Activated naive CD4-positive, alpha-beta T cell treated with anti-CD3 and anti-CD28 coated beads, Interleukin-2, amount 50 U/mL, for 24 hours (primary cell): Measurements from ENCODE around the gene NAALAD2.
"Not testable (repeated sequence)": the region's sequence is repeated elsewhere in the genome, so short reads cannot be mapped to it uniquely, and the experiment has no call there.

Experiments used
- H3K27ac Mint-ChIP-seq: one replicate; pipeline ENCODE4 v1.8.0; 2021; ENCODE audit warnings: mild to moderate bottlenecking, mixed read lengths
- H3K27me3 Mint-ChIP-seq: one replicate; pipeline ENCODE4 v1.8.0; 2021; ENCODE audit warnings: mixed read lengths
- H3K36me3 Mint-ChIP-seq: one replicate; pipeline ENCODE4 v1.8.0; 2021; ENCODE audit warnings: mixed read lengths
- H3K4me1 Mint-ChIP-seq: one replicate; pipeline ENCODE4 v1.8.0; 2021; ENCODE audit warnings: mixed read lengths
- H3K4me3 Mint-ChIP-seq: one replicate; pipeline ENCODE4 v1.8.0; 2021; ENCODE audit warnings: mild to moderate bottlenecking, mixed read lengths
- H3K9me3 Mint-ChIP-seq: one replicate; pipeline ENCODE4 v1.8.0; 2021; ENCODE audit warnings: mixed read lengths

The NAALAD2 gene

DNA sequence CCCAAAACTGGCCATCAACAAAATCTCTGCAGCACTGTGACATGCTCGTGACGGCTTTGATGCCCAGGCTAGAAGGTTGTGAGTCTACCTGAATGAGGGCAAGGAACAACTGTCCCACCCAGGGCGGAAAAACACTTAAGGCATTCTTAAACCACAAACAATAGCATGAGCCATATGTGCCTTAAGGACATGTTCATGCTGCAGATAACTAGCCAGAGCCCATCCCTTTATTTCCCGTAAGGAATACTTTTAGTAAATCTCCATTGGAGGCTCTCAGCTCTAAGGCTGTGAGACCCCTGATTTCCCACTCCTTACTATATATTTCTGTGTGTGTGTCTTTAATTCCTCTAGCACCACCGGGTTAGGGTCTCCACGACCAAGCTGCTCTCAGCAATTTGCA lies 85.0 kb downstream of the NAALAD2 start:
- Mint-ChIP-seq H3K4me3 (peak overlapping the region; percentile 95), H3K27me3 (no peaks in the 10 kb centered on the region), H3K27ac (peak overlapping the region; percentile 18), H3K4me1 (peaks cover 72% of the 10 kb centered on the region), H3K36me3 (peaks cover 30% of the 10 kb centered on the region), H3K9me3 (no peaks in the 10 kb centered on the region)

DNA sequence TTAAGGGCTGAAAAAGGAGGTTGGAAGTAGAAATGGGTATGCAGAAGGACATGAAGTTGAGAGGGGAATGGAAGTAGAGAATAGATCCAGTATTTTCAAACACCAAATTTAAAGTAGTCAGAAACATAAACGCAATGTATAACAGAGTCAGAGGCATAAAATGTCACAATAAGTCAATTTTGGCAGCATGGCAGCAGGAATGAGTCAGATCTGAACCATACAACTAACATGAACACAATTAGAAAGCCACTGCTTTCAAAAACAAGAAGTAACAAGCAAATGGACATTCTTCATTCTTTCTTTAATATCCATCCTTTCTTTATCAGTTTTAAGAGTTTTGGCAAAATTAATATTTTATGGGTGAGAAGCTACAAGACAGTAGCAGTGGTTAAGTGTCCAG lies 85.9 kb downstream of the NAALAD2 start:
- H3K9me3 Mint-ChIP-seq, result no peaks in the 10 kb centered on the region
- no peaks in the 10 kb centered on the region for H3K27me3 Mint-ChIP-seq
- peak overlapping the region; percentile 43 for H3K27ac Mint-ChIP-seq
- peaks cover 72% of the 10 kb centered on the region for H3K4me1 Mint-ChIP-seq
- H3K36me3 Mint-ChIP-seq, result peaks cover 30% of the 10 kb centered on the region
- peak overlapping the region; percentile 95 for H3K4me3 Mint-ChIP-seq

DNA sequence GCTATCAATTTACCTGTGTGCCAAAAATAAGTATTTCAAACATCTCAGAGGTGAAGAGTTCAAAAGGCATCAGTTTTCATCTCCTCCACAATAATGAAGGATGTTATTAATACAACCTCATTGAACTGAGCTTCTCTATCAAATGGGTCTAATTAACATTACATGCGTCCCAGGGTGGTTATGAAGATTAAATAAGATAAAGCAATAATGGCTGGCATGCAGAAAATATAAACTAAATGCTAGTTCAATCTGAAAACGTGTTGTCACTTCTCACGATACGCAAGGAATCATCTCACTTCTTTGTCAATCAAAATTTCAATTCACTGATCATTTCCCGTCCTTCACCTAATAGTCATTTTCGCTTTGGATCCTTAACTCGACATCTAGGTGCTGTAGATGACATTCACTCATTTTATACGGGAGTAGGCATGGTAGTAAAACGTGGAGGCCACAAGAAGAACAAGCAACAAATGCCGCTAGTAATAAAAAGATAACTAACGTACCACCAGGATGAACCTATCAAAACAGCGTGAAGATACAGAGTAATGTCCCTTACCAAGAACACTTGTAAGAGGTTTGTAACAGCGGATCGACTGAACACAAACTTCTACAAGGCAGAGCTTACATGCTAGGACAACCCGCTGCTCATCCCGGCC lies 87.5 kb downstream of the NAALAD2 start:
- Mint-ChIP-seq H3K9me3 (no peaks in the 10 kb centered on the region), H3K27ac (peak overlapping the region; percentile 85), H3K4me3 (peak overlapping the region; percentile 95), H3K4me1 (peaks cover 61% of the 10 kb centered on the region), H3K27me3 (no peaks in the 10 kb centered on the region), H3K36me3 (peaks cover 25% of the 10 kb centered on the region)

DNA sequence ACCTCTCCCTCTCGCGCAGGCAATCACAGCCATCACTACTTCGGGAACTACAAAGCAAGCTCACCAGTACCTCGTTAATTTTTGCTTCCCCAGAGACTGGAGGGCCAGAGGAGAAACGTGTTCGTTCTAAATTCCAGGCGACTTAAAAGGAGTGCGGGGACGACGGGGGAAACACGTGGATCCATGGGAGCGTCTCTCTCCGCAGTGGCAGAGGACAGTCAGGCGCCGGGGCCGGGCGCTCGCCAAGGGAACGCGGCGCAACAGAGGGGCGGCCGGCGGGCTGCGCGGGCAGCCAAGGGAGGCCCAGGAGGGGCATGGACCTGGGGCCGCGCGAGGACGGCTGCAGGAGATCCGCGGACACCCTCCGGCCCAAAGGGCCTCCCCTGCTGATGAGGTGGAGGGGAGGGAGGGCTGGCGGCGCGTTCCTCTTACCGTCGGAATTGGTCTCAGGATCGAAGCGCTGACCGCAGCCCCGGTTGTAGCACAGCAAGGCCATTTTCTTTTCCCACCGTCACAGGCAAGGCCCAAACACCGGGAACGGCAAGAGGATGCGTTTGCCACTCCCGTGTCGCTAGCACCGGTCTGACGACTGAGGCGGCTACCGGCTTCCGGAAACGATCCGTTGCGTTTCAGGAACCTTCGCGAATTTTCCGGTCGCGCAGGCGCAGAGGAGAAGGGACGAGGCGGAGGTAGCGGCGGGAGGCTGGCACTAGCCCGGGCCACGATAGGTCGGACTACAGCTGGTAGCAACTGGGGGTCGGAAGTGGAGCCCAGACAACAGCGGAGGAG lies 88.2 kb downstream of the NAALAD2 start, which contains the start of gene CHORDC1:
TSS of gene CHORDC1 (minus strand) at position 591 of the 789 bp plus-strand sequence. CDS start at position 496, 95 bp downstream.
- peaks cover 56% of the 10 kb centered on the region for H3K4me1 Mint-ChIP-seq
- H3K9me3 Mint-ChIP-seq, result no peaks in the 10 kb centered on the region
- H3K27me3 Mint-ChIP-seq, result no peaks in the 10 kb centered on the region
- H3K36me3 Mint-ChIP-seq, result peaks cover 25% of the 10 kb centered on the region
- H3K4me3 Mint-ChIP-seq, result peak within 1 kb of the TSS; percentile 95
- H3K27ac Mint-ChIP-seq, result peak within 1 kb of the TSS; percentile 96

DNA sequence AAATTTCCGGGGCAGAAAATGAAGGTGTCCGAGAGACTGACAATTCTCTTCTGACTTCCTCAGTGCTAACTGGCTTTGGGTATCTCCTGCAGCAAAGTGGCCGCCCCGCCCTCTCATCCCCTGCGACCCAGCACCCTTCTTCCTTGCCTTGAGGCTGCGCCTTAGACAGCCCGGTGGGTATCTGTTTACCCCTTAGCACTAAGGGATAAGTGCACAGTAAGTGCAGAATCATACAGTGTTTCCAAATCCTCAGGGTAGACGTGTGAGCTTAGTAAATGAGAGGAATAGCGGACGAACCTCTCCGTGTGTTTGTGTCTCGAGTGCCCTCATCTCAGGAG lies 88.8 kb downstream of the NAALAD2 start:
- peaks cover 23% of the 10 kb centered on the region for H3K36me3 Mint-ChIP-seq
- H3K4me3 Mint-ChIP-seq, result peak overlapping the region; percentile 95
- H3K27me3 Mint-ChIP-seq, result no peaks in the 10 kb centered on the region
- H3K4me1 Mint-ChIP-seq, result peaks cover 52% of the 10 kb centered on the region
- no peaks in the 10 kb centered on the region for H3K9me3 Mint-ChIP-seq
- H3K27ac Mint-ChIP-seq, result peak overlapping the region; percentile 96

DNA sequence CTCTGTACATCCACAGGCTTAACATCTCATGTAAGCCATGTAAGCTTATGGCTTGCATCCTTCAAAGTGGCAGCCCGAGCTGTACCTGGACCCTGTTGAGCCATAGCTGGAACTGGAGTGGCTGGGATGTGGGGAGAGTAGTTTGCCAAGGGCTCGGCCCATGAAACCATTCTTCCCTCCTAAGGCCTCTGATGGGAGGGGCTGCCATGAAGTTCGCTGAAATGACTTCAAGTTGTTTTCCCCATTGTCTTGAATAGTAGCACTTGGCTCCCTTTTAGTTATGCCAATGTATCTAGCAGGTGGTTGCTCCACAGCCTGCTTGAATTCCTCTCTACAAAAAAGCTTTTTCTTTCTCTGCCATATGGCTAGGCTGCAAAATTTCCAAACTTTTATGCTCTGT lies 93.6 kb downstream of the NAALAD2 start:
- Mint-ChIP-seq H3K36me3 (no peaks in the 10 kb centered on the region), H3K27me3 (peaks cover 2% of the 10 kb centered on the region), H3K4me1 (peaks cover 15% of the 10 kb centered on the region), H3K27ac (no peak overlapping the region), H3K9me3 (peaks cover 5% of the 10 kb centered on the region), H3K4me3 (no peak overlapping the region)

DNA sequence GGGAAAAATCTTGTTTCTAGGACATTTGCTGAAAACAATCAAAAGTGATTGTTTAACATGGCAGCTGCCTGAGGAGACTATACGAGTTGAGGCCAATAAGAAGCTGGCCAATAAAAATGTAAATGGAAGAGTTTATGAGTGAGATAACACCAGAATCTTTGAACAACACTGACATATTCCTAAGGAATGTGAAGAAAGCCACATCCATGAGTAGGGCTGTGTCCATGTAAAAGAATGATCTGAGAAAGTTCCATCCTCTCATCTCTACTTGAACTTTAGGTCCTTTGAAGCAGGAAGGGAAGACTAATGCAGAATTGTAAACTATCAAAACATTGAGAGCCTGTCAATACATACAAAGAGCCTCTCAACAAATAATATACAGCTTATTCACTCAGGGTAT lies 95.3 kb downstream of the NAALAD2 start:
- Mint-ChIP-seq H3K9me3 (peaks cover 5% of the 10 kb centered on the region), H3K4me1 (peaks cover 3% of the 10 kb centered on the region), H3K27ac (no peak overlapping the region)

DNA sequence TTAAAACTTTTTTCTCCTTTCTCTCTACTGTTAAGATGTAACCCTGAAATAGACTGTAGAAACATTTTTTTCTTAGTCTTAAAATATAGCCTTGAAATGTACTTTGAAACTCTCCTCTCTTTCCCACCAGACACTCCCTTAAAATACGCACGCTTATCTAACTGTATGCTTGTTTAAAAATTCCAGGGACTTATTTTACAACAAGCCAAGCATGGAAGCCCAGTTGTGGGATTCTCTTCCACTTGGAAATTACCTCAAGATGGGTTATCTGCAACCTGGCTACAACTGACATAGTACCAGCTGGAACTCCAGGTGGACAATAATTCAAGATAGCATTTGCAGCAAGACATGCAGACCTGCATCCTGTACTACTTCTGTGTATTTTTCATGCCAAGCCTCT lies 100.5 kb downstream of the NAALAD2 start:
- H3K36me3 Mint-ChIP-seq, result no peaks in the 10 kb centered on the region
- H3K9me3 Mint-ChIP-seq, result peaks cover 5% of the 10 kb centered on the region
- peaks cover 4% of the 10 kb centered on the region for H3K27me3 Mint-ChIP-seq
- H3K27ac Mint-ChIP-seq, result no peak overlapping the region
- H3K4me1 Mint-ChIP-seq, result peaks cover 2% of the 10 kb centered on the region
- H3K4me3 Mint-ChIP-seq, result no peak overlapping the region

More for the DNA sequence above, 95.3 kb downstream of the NAALAD2 start:
- Mint-ChIP-seq H3K27me3 (peaks cover 2% of the 10 kb centered on the region), H3K4me3 (no peak overlapping the region), H3K36me3 (no peaks in the 10 kb centered on the region)

DNA sequence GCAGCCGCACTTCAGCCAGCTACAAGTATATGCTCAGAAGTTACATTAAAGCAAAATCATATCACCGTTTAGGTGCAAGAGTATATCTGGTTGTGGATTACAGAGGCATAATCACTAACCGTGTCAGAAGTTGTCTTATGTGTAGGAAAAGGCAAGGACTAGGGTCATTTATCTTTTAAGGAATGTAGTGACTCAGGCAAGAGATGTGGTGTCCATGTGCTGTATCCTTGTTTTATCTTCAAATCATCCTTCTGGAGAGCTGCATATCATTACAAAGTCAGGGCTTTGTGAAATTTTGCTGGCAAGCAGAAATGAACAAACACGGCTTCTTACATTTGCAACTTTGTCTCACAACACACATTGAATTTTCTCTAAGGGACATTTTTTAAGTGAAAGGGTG lies 101.1 kb downstream of the NAALAD2 start:
- no peaks in the 10 kb centered on the region for H3K36me3 Mint-ChIP-seq
- H3K4me1 Mint-ChIP-seq, result peaks cover 4% of the 10 kb centered on the region
- H3K9me3 Mint-ChIP-seq, result peaks cover 3% of the 10 kb centered on the region
- H3K27me3 Mint-ChIP-seq, result peaks cover 2% of the 10 kb centered on the region
- H3K4me3 Mint-ChIP-seq, result no peak overlapping the region
- no peak overlapping the region for H3K27ac Mint-ChIP-seq

DNA sequence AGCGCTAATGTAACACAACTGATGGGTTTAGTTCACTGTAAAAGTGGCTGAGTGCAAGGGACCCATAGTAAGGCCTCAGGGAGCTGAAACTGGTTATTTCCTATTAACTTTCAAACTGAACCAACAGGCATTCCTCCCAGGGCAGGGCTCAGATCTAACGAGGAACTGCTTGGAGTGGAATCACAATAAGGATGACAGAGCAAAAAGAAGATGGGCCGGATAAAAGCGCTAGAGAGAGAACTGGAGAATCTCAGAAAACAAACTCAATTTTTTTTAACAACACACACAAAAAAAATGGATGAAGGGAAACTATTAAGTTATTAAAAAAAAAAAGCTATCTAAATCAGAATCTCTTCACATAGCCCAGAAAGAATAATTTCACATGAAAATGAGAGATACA lies 102.5 kb downstream of the NAALAD2 start:
- Mint-ChIP-seq H3K4me3 (no peak overlapping the region), H3K27ac (no peak overlapping the region), H3K27me3 (peaks cover 2% of the 10 kb centered on the region), H3K4me1 (peaks cover 4% of the 10 kb centered on the region), H3K36me3 (no peaks in the 10 kb centered on the region), H3K9me3 (no peaks in the 10 kb centered on the region)

DNA sequence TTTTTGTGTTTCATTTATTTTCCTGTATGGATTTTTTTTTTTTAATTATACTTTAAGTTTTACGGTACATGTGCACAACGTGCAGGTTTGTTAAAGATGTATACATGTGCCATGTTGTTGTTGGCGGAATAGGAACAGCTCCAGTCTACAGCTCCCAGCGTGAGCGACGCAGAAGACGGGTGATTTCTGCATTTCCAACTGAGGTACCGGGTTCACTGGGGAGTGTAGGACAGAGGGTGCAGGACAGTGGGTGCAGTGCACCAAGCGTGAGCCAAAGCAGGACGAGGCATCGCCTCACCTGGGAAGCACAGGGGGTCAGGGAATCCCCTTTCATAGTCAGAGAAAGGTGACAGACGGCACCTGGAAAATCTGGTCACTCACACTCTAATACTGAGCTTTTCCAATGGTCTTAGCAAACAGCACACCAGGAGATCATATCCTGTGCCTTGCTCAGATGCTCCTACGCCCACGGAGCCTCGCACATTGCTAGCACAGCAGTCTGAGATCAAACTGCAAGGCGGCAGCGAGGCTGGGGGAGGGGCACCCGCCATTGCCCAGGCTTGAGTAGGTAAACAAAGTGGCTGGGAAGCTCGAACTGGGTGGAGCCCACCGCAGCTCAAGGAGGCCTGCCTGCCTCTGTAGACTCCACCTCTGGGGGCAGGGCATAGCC lies 105.6 kb downstream of the NAALAD2 start:
- H3K4me1 Mint-ChIP-seq, H3K36me3 Mint-ChIP-seq, H3K9me3 Mint-ChIP-seq, H3K27me3 Mint-ChIP-seq, H3K27ac Mint-ChIP-seq, H3K4me3 Mint-ChIP-seq: not testable (repeated sequence)

DNA sequence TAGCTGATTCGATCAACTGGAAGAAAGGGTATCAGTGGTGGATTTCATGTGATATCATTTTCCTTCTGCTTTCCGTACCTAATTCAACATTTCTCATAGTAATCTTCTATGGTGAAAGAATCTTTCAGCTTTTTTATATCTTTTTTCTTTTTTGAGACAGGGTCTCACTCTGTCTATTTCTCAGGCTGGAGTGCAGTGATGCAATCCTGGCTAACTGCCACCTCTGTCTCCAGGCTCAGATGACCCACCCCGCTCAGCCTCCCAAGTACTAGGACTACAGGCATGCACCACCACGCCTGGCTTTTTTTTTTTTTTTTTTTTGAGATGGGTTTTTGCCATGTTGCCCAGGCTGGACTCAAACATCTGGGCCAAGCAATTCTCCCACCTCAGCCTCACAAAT lies 107.0 kb downstream of the NAALAD2 start:
- no peak overlapping the region for H3K27ac Mint-ChIP-seq
- no peaks in the 10 kb centered on the region for H3K36me3 Mint-ChIP-seq
- peaks cover 9% of the 10 kb centered on the region for H3K27me3 Mint-ChIP-seq
- no peaks in the 10 kb centered on the region for H3K9me3 Mint-ChIP-seq
- H3K4me1 Mint-ChIP-seq, result peaks cover 4% of the 10 kb centered on the region
- H3K4me3 Mint-ChIP-seq, result no peak overlapping the region
